Loucy (cell line): ENCODE measurements around the gene CRYBB2.

ENCODE experiments used
- H2AFZ ChIP-seq: fragments of 200-600 bp; sonication (generic); 2 replicates; pipeline ENCODE4 v1.6.0; 2016; ENCODE audit warnings: antibody characterized with exemption, mild to moderate bottlenecking, low read length, moderate library complexity
- H3F3A ChIP-seq: fragments of 200-600 bp; 2 replicates; pipeline ENCODE4 v1.6.0; 2016; ENCODE audit warnings: antibody characterized with exemption, low read depth, mild to moderate bottlenecking
- H3K27me3 ChIP-seq: fragments of 200-600 bp; sonication (generic); 2 replicates; pipeline ENCODE4 v1.6.1; 2014; ENCODE audit warnings: low read length, mild to moderate bottlenecking; ENCODE audit not compliant: insufficient read depth, poor library complexity, severe bottlenecking
- H3K36me3 ChIP-seq: fragments of 200-600 bp; sonication (generic); 2 replicates; pipeline ENCODE4 v1.6.1; 2016; ENCODE audit warnings: low read length; ENCODE audit not compliant: insufficient read depth
- H3K4me1 ChIP-seq: fragments of 200-600 bp; sonication (generic); 2 replicates; pipeline ENCODE4 v1.5.1; 2014; ENCODE audit warnings: low read length, mild to moderate bottlenecking; ENCODE audit not compliant: insufficient read depth, poor library complexity, severe bottlenecking
- H3K4me2 ChIP-seq: fragments of 200-600 bp; sonication (generic); 2 replicates; pipeline ENCODE4 v1.6.0; 2014; ENCODE audit warnings: antibody characterized with exemption, low read length, low read depth, mild to moderate bottlenecking; ENCODE audit not compliant: poor library complexity, severe bottlenecking
- H3K4me3 ChIP-seq: fragments of 200-600 bp; sonication (generic); 2 replicates; pipeline ENCODE4 v1.5.1; 2014; ENCODE audit warnings: low read length, mild to moderate bottlenecking, mixed read lengths; ENCODE audit not compliant: poor library complexity, severe bottlenecking
- H3K79me2 ChIP-seq: fragments of 200-600 bp; sonication (generic); 2 replicates; pipeline ENCODE4 v1.6.1; 2014; ENCODE audit warnings: low read length; ENCODE audit not compliant: insufficient read depth
- H3K9ac ChIP-seq: fragments of 200-600 bp; sonication (generic); 2 replicates; pipeline ENCODE4 v1.6.0; 2014; ENCODE audit warnings: mild to moderate bottlenecking, low read depth, low read length, moderate library complexity; ENCODE audit not compliant: poor library complexity, severe bottlenecking
- H3K9me2 ChIP-seq: fragments of 200-600 bp; sonication (generic); replicated peaks from 2 replicates; pipeline ENCODE4 v1.6.1; 2016; ENCODE audit warnings: low read depth, low read length, mixed read lengths
- H3K9me3 ChIP-seq: fragments of 200-600 bp; sonication (generic); 2 replicates; pipeline ENCODE4 v1.6.1; 2014; ENCODE audit warnings: mild to moderate bottlenecking, antibody characterized with exemption, low read length, low read depth; ENCODE audit not compliant: insufficient read depth
- H4K20me1 ChIP-seq: fragments of 200-600 bp; sonication (generic); 2 replicates; pipeline ENCODE4 v1.6.0; 2014; ENCODE audit warnings: antibody characterized with exemption, low read length, mild to moderate bottlenecking; ENCODE audit not compliant: insufficient read depth, poor library complexity, severe bottlenecking
- CTCF ChIP-seq: fragments of 200-600 bp; sonication (generic); conservative IDR thresholded peaks from 2 replicates; pipeline ENCODE4 v1.5.1; 2014; ENCODE audit warnings: mild to moderate bottlenecking, antibody characterized with exemption, low read length
- EZH2phosphoT487 ChIP-seq: fragments of 200-600 bp; IDR thresholded peaks from 2 replicates; pipeline ENCODE4 v1.6.1; 2018; ENCODE audit warnings: antibody characterized with exemption, mild to moderate bottlenecking, moderate library complexity, borderline replicate concordance

CRYBB2 gene

GRCh38 chr22:25193548-25193947 lies 25.9 kb upstream of the CRYBB2 start:
- no peaks in the 10 kb centered on the region for H3F3A ChIP-seq
- H3K4me2 ChIP-seq = no peak overlapping the region
- no peak overlapping the region for H3K9ac ChIP-seq

DNA sequence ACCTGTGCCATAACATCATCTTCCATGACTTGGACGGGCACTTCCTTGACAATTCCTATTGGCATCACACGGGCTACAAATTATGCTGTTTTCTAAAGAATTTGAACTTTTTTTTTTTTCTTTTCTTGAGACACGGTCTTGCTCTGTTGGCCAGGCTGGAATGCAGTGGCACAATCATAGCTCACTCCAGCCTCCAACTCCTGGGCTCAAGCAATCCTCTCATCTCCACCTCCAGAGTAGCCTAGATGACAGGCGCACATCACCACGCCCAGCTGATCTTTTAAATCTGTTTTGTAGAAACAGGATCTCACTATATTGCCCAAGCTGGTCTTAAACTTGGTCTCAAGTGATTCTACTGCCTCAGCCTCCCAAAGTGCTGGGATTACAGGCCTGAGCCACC lies 23.1 kb upstream of the CRYBB2 start:
- Histone ChIP-seq H4K20me1 (no peaks in the 10 kb centered on the region), H3F3A (no peaks in the 10 kb centered on the region), H2AFZ (no peak overlapping the region), H3K27me3 (no peaks in the 10 kb centered on the region), H3K4me3 (no peak overlapping the region), H3K9ac (no peak overlapping the region), H3K9me3 (no peaks in the 10 kb centered on the region), H3K4me2 (no peak overlapping the region), H3K36me3 (no peaks in the 10 kb centered on the region), H3K79me2 (no peaks in the 10 kb centered on the region), H3K4me1 (no peaks in the 10 kb centered on the region), H3K9me2 (no peaks in the 10 kb centered on the region)
- TF ChIP-seq CTCF = no peak
- no peak for TF ChIP-seq EZH2phosphoT487

More at GRCh38 chr22:25193548-25193947, 25.9 kb upstream of the CRYBB2 start:
- no peaks in the 10 kb centered on the region for H4K20me1 ChIP-seq
- no peaks in the 10 kb centered on the region for H3K4me1 ChIP-seq
- H3K9me3 ChIP-seq = no peaks in the 10 kb centered on the region
- no peak overlapping the region for H3K4me3 ChIP-seq
- H3K9me2 ChIP-seq = no peaks in the 10 kb centered on the region
- no peaks in the 10 kb centered on the region for H3K36me3 ChIP-seq
- H2AFZ ChIP-seq = no peak overlapping the region
- H3K79me2 ChIP-seq = no peaks in the 10 kb centered on the region
- no peaks in the 10 kb centered on the region for H3K27me3 ChIP-seq
- TF ChIP-seq CTCF = no peak
- no peak for TF ChIP-seq EZH2phosphoT487

- H2AFZ ChIP-seq = no peak overlapping the region
- H3K27me3 ChIP-seq = no peaks in the 10 kb centered on the region
- H3K9me2 ChIP-seq = no peaks in the 10 kb centered on the region
- no peaks in the 10 kb centered on the region for H4K20me1 ChIP-seq
- no peak overlapping the region for H3K4me3 ChIP-seq
- no peaks in the 10 kb centered on the region for H3K36me3 ChIP-seq
- H3F3A ChIP-seq = no peaks in the 10 kb centered on the region
- H3K79me2 ChIP-seq = no peaks in the 10 kb centered on the region
- H3K4me1 ChIP-seq = no peaks in the 10 kb centered on the region
- H3K9me3 ChIP-seq = no peaks in the 10 kb centered on the region
- no peak overlapping the region for H3K9ac ChIP-seq
- TF ChIP-seq CTCF (no peak), EZH2phosphoT487 (no peak)
- H3K4me2 ChIP-seq = no peak overlapping the region
These were observed 22.1 kb upstream of the CRYBB2 start for GRCh38 chr22:25197340-25197739.
